Keratinocyte (primary cell): ENCODE results near the gene NKX2-4. TPM values are rescaled to one million over a fixed set of nuclear protein-coding genes. Genes with fewer than 3 reads are reported as not detected.
"Not testable (repeated sequence)": the region's sequence is repeated elsewhere in the genome, so short reads cannot be mapped to it uniquely, and the experiment has no call there.

Source experiments
- DNase-seq: peaks from one replicate; pipeline ENCODE4 v3.0.0-alpha.2; 2011; ENCODE audit warnings: low read depth, missing footprints, low spot score
- FAIRE-seq: peaks from 2 replicates; lab custom pipeline; 2011; peaks lifted over from hg19 to GRCh38; lab: Jason Lieb, UNC
- H2AFZ ChIP-seq: 2 replicates; pipeline ENCODE4 v1.6.0; 2012; ENCODE audit warnings: low read length, control low read depth, inconsistent platforms; ENCODE audit not compliant: control insufficient read depth
- H3K27ac ChIP-seq: 2 replicates; pipeline ENCODE4 v1.5.1; 2011; ENCODE audit warnings: low read length; ENCODE audit not compliant: control insufficient read depth, insufficient read depth
- H3K27me3 ChIP-seq: 3 replicates; pipeline ENCODE4 v1.6.0; 2011; ENCODE audit warnings: low read length; ENCODE audit not compliant: control insufficient read depth, insufficient read depth; ENCODE audit errors: extremely low read depth
- H3K36me3 ChIP-seq, 2 experiments: 2 replicates in 1 of 2; 3 replicates in 1 of 2; pipeline ENCODE4 v1.5.1; 2011; ENCODE audit warnings: low read length in 2 of 2, mild to moderate bottlenecking in 1 of 2; ENCODE audit not compliant: control insufficient read depth in 2 of 2, insufficient read depth in 2 of 2; ENCODE audit errors: extremely low read depth in 1 of 2
- H3K4me1 ChIP-seq: 3 replicates; pipeline ENCODE4 v1.5.1; 2011; ENCODE audit warnings: low read length; ENCODE audit not compliant: control insufficient read depth, insufficient read depth; ENCODE audit errors: extremely low read depth
- H3K4me2 ChIP-seq: 3 replicates; pipeline ENCODE4 v1.6.0; 2011; ENCODE audit warnings: low read depth, low read length; ENCODE audit not compliant: control insufficient read depth, insufficient read depth; ENCODE audit errors: extremely low read depth
- H3K4me3 ChIP-seq, 3 experiments: fragments of 200-600 bp in 1 of 3; sonication (generic) in 1 of 3; 2 replicates in 2 of 3; 3 replicates in 1 of 3; pipeline ENCODE4 v1.5.1; 2011 to 2016; ENCODE audit warnings: low read length in 3 of 3, mild to moderate bottlenecking in 3 of 3, control low read depth in 2 of 3, inconsistent platforms in 1 of 3, low read depth in 1 of 3, mixed read lengths in 1 of 3, mixed run types in 1 of 3, moderate library complexity in 1 of 3; ENCODE audit not compliant: control insufficient read depth in 2 of 3, insufficient read depth in 2 of 3; ENCODE audit errors: extremely low read depth in 1 of 3
- H3K79me2 ChIP-seq: 2 replicates; pipeline ENCODE4 v1.6.0; 2012; ENCODE audit warnings: low read length; ENCODE audit not compliant: control insufficient read depth, insufficient read depth
- H3K9ac ChIP-seq: 3 replicates; pipeline ENCODE4 v1.6.0; 2011; ENCODE audit warnings: low read length; ENCODE audit not compliant: control insufficient read depth, insufficient read depth; ENCODE audit errors: extremely low read depth
- H3K9me1 ChIP-seq: 3 replicates; pipeline ENCODE4 v1.6.0; 2011; ENCODE audit warnings: low read length; ENCODE audit not compliant: control insufficient read depth, insufficient read depth; ENCODE audit errors: extremely low read depth
- H3K9me3 ChIP-seq: 2 replicates; pipeline ENCODE4 v1.5.1; 2012; ENCODE audit warnings: low read depth, low read length; ENCODE audit not compliant: control insufficient read depth
- H4K20me1 ChIP-seq: 3 replicates; pipeline ENCODE4 v1.6.0; 2011; ENCODE audit warnings: low read length; ENCODE audit not compliant: control insufficient read depth, insufficient read depth; ENCODE audit errors: extremely low read depth
- EZH2 ChIP-seq: IDR thresholded peaks from one replicate; pipeline ENCODE4 v1.6.1; 2012; ENCODE audit warnings: inconsistent platforms, mild to moderate bottlenecking, low read length, moderate library complexity
- dilution Hi-C: fragments of 300-500 bp; cut with MboI; formaldehyde crosslinking; loops from one replicate; pipeline ENCODE4 v1.7.0; 2020; ENCODE audit warnings: low sequenced_read_pairs; ENCODE audit not compliant: extremely low pct_ligation_motif_present
- polyA plus RNA-seq, 5 experiments: library from polyadenylated mRNA; depleted of rRNA in 3 of 5; stranded (reverse) in 3 of 5; stranded (forward) in 1 of 5; unstranded in 1 of 5; fragments of >200 nt; gene quantifications; 1 replicate in 1 of 5; 2 replicates in 3 of 5; 3 replicates in 1 of 5; pipeline versions ENCODE4 v1.2.1 to v1.2.3, GENCODE V29; 2011 to 2012; ENCODE audit warnings: missing spikeins in 2 of 5, low read depth in 1 of 5, low replicate concordance in 1 of 5
- TF ChIP-seq, protein P1 (sequence below), 3 experiments: IDR thresholded peaks in 1 of 3; conservative IDR thresholded peaks in 1 of 3; optimal IDR thresholded peaks in 1 of 3; 2 replicates in 2 of 3; 3 replicates in 1 of 3; pipeline versions ENCODE3 to v1.5.1; 2011; ENCODE audit warnings: low read length in 3 of 3, mild to moderate bottlenecking in 3 of 3, moderate library complexity in 2 of 3, control low read depth in 1 of 3, inconsistent platforms in 1 of 3; ENCODE audit not compliant: insufficient read depth in 2 of 3; ENCODE audit errors: extremely low read depth in 1 of 3

The NKX2-4 gene
- polyA plus RNA-seq, 1 donor (not counting 4 experiments of a cell fraction or from before 2014, with no cell fraction given): not detected

- H3K4me3 ChIP-seq: no peak overlapping the region
- H3K36me3 ChIP-seq: no peaks in the 10 kb centered on the region
- H3K27me3 ChIP-seq: no peaks in the 10 kb centered on the region
- TF ChIP-seq, protein P1, sequence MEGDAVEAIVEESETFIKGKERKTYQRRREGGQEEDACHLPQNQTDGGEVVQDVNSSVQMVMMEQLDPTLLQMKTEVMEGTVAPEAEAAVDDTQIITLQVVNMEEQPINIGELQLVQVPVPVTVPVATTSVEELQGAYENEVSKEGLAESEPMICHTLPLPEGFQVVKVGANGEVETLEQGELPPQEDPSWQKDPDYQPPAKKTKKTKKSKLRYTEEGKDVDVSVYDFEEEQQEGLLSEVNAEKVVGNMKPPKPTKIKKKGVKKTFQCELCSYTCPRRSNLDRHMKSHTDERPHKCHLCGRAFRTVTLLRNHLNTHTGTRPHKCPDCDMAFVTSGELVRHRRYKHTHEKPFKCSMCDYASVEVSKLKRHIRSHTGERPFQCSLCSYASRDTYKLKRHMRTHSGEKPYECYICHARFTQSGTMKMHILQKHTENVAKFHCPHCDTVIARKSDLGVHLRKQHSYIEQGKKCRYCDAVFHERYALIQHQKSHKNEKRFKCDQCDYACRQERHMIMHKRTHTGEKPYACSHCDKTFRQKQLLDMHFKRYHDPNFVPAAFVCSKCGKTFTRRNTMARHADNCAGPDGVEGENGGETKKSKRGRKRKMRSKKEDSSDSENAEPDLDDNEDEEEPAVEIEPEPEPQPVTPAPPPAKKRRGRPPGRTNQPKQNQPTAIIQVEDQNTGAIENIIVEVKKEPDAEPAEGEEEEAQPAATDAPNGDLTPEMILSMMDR (optimal IDR thresholded peaks at IDR 0.05 in 1 of 3, IDR thresholded peaks at IDR 0.05 in 1 of 3, conservative IDR thresholded peaks at IDR 0.05 in 1 of 3; ENCODE audit: extremely low read depth in 1 of 3, insufficient read depth in 2 of 3, low read length in 3 of 3): no peak
- TF ChIP-seq EZH2: no peak
- FAIRE-seq (no peak), DNase-seq (no peak)
- H3K4me1 ChIP-seq: no peaks in the 10 kb centered on the region
- H3K9ac ChIP-seq: no peak overlapping the region
- no peak overlapping the region for H3K4me2 ChIP-seq
- no peaks in the 10 kb centered on the region for H3K79me2 ChIP-seq
- no peak overlapping the region for H2AFZ ChIP-seq
- no peak overlapping the region for H3K27ac ChIP-seq
- peaks cover 3% of the 10 kb centered on the region for H3K9me3 ChIP-seq
- H4K20me1 ChIP-seq: no peaks in the 10 kb centered on the region
- H3K9me1 ChIP-seq: no peaks in the 10 kb centered on the region
- dilution Hi-C loops: no loop called here
Measured at GRCh38 chr20:21424846-21425245, 27.5 kb upstream of the NKX2-4 start.

DNA sequence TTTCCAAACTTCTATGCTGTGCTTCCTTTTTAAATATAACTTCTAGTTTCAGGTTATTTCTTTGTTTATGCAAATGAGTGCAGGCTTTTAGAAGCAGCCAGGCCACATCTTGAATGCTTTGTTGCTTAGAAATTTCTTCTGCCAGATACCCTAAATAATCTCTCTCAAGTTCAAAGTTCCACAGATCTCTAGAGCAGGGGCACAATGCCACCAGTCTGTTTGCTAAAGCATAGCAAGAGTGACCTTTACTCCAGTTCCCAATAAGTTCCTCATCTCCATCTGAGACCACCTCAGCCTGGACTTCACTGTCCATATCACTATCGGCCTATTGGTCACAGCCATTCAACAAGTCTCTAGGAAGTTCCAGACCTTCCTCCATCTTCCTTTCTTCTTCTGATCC, 26.4 kb upstream of the NKX2-4 start:
- H3K27me3 ChIP-seq, DNase-seq, FAIRE-seq, H3K4me3 ChIP-seq, H3K4me2 ChIP-seq, H3K27ac ChIP-seq, H3K9me3 ChIP-seq, H3K9me1 ChIP-seq, dilution Hi-C loops, H3K4me1 ChIP-seq, H3K79me2 ChIP-seq, H2AFZ ChIP-seq, H4K20me1 ChIP-seq, H3K36me3 ChIP-seq, H3K9ac ChIP-seq: not testable (repeated sequence)

DNA sequence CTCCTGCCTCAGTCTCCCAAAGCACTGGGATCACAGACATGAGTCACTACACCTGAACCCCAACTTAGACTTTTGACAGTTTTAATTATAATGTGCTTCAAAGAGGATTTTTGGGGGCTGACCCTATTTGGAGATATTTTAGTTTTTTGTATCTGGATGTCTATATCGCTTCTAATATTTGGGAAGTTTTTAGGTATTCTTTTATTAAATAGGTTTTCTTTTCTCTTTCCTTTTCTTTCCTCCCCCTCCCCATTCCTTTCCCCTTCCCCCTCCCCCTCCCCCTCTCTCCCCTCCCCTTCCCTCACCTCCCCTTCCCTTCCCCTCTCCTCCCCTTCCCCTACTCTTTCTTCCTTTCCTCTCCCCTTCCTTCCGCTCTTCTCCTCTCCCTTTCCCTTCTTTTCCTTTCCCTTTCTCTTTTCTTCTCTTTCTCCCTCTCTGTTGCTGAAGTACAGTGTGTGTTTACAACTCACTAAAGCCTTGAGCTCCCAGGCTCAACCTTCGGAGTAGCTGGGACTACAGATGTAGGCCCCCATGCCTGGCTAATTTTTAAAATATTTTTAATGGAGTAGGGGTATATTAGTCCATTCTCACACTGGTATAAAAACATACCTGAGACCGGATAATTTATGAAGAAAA, 24.4 kb upstream of the NKX2-4 start:
- Histone ChIP-seq H3K4me3 (no peak overlapping the region), H3K9ac (no peak overlapping the region), H2AFZ (no peak overlapping the region), H3K36me3 (no peaks in the 10 kb centered on the region), H3K9me1 (no peaks in the 10 kb centered on the region), H3K27me3 (no peaks in the 10 kb centered on the region), H3K9me3 (peaks cover 3% of the 10 kb centered on the region), H3K27ac (no peak overlapping the region), H4K20me1 (no peaks in the 10 kb centered on the region), H3K4me2 (no peak overlapping the region), H3K79me2 (no peaks in the 10 kb centered on the region), H3K4me1 (no peaks in the 10 kb centered on the region)
- DNase-seq (no peak), FAIRE-seq (no peak)
- dilution Hi-C loops: no loop called here
- TF ChIP-seq, protein P1 (optimal IDR thresholded peaks at IDR 0.05 in 1 of 3, IDR thresholded peaks at IDR 0.05 in 1 of 3, conservative IDR thresholded peaks at IDR 0.05 in 1 of 3; ENCODE audit: extremely low read depth in 1 of 3, insufficient read depth in 2 of 3, low read length in 3 of 3): no peak
- TF ChIP-seq EZH2: no peak

DNA sequence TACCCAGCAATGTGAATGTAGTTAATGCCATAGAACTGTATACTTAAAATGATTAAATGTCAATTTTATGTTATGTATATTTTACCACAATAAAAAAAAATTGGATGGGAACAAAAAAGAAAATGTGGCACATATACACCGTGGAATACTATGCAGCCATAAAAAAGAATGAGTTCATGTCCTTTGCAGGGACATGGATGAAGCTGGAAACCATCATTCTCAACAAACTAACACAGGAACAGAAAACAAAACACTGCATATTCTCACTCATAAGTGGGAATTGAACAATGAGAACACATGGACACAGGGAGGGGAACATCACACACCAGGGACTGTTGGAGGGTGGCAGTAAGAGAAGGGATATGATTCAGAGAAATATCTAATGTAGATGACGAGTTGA, 21.8 kb upstream of the NKX2-4 start:
- H3K27me3 ChIP-seq, H3K4me3 ChIP-seq, H2AFZ ChIP-seq, H3K9me1 ChIP-seq, H3K36me3 ChIP-seq, H3K9ac ChIP-seq, FAIRE-seq, H3K27ac ChIP-seq, dilution Hi-C loops, H3K9me3 ChIP-seq, H3K4me1 ChIP-seq, H3K4me2 ChIP-seq, H3K79me2 ChIP-seq, H4K20me1 ChIP-seq, DNase-seq: not testable (repeated sequence)
